IMR-90 (cell line): ENCODE results near the gene CMSS1. TPM values are rescaled to one million over a fixed set of nuclear protein-coding genes. Genes with fewer than 3 reads are reported as not detected.

Experiments used
- ATAC-seq: fragments of 200-7000 bp; cut with Tn5 transposase; 2 replicates; pipeline ENCODE4 v1.9.1; 2020; ENCODE audit warnings: low read depth, mild to moderate bottlenecking, moderate library complexity
- BruUV-seq: library from RNA; stranded (reverse); fragments of 400-500 nt; replicated peaks from 2 replicates; lab custom pipeline; 2021; lab: Mats Ljungman, UMichigan
- CTCF ChIA-PET: fragments of 300-600 bp; formaldehyde crosslinking; extraction: SDS; loops from one replicate; lab custom pipeline; 2021; ENCODE audit warnings: antibody characterized with exemption; lab: Yijun Ruan, JAX
- POLR2A ChIA-PET: fragments of 300-600 bp; sonication (Branson Sonifier 250); formaldehyde crosslinking; loops from one replicate; lab custom pipeline; 2022; ENCODE audit warnings: antibody characterized with exemption; ENCODE audit not compliant: unreplicated experiment; lab: Charles Lee
- DNase-seq: peaks from one replicate; pipeline ENCODE4 v3.0.0; 2013
- H2AFZ ChIP-seq: replicated peaks from 2 replicates; pipeline ENCODE3; 2013; ENCODE audit warnings: low read length, mild to moderate bottlenecking; ENCODE audit not compliant: poor library complexity
- H2AK5ac ChIP-seq: 2 replicates; pipeline ENCODE4 v1.6.1; 2013; ENCODE audit warnings: low read depth, low read length, inconsistent platforms
- H2AK9ac ChIP-seq: replicated peaks from 2 replicates; pipeline ENCODE3; 2013; ENCODE audit warnings: mild to moderate bottlenecking, low read depth, low read length, moderate library complexity; ENCODE audit not compliant: poor library complexity
- H2BK120ac ChIP-seq: 2 replicates; pipeline ENCODE4 v1.6.1; 2013; ENCODE audit warnings: low read depth, low read length, inconsistent platforms
- H2BK15ac ChIP-seq: 3 replicates; pipeline ENCODE4 v1.6.1; 2013; ENCODE audit warnings: low read depth, low read length, inconsistent platforms
- H2BK20ac ChIP-seq: 2 replicates; pipeline ENCODE4 v1.6.1; 2013; ENCODE audit warnings: low read depth, mild to moderate bottlenecking, inconsistent platforms, low read length, moderate library complexity
- H2BK5ac ChIP-seq: 2 replicates; pipeline ENCODE4 v1.6.1; 2013; ENCODE audit warnings: mild to moderate bottlenecking, low read depth, low read length, inconsistent platforms; ENCODE audit not compliant: poor library complexity, severe bottlenecking
- H3K14ac ChIP-seq: replicated peaks from 2 replicates; pipeline ENCODE4 v1.6.1; 2013; ENCODE audit warnings: low read depth, low read length, inconsistent platforms
- H3K18ac ChIP-seq: 2 replicates; pipeline ENCODE4 v1.6.1; 2013; ENCODE audit warnings: low read depth, low read length, control low read depth
- H3K23ac ChIP-seq: 2 replicates; pipeline ENCODE4 v1.6.1; 2013; ENCODE audit warnings: low read depth, low read length, inconsistent platforms
- H3K27ac ChIP-seq: 2 replicates; pipeline ENCODE4 v1.5.1; 2013; ENCODE audit warnings: mild to moderate bottlenecking, control low read depth, low read length; ENCODE audit not compliant: insufficient read depth
- H3K27me3 ChIP-seq: 2 replicates; pipeline ENCODE4 v1.6.1; 2013; ENCODE audit warnings: low read length; ENCODE audit not compliant: control insufficient read depth, insufficient read depth
- H3K36me3 ChIP-seq: 2 replicates; pipeline ENCODE4 v1.6.1; 2013; ENCODE audit warnings: low read length, mixed read lengths; ENCODE audit not compliant: control insufficient read depth, insufficient read depth
- H3K4ac ChIP-seq: 2 replicates; pipeline ENCODE4 v1.6.1; 2013; ENCODE audit warnings: low read depth, low read length, inconsistent platforms
- H3K4me1 ChIP-seq: 2 replicates; pipeline ENCODE4 v1.6.1; 2013; ENCODE audit warnings: low read length, mixed read lengths; ENCODE audit not compliant: control insufficient read depth, insufficient read depth
- H3K4me2 ChIP-seq: 2 replicates; pipeline ENCODE4 v1.6.1; 2013; ENCODE audit warnings: low read depth, mild to moderate bottlenecking, control low read depth, low read length, moderate library complexity
- H3K4me3 ChIP-seq: 2 replicates; pipeline ENCODE4 v1.5.1; 2013; ENCODE audit warnings: low read depth, mild to moderate bottlenecking, control low read depth, low read length, moderate library complexity; ENCODE audit not compliant: insufficient read depth
- H3K56ac ChIP-seq: 2 replicates; pipeline ENCODE4 v1.6.1; 2013; ENCODE audit warnings: low read length, inconsistent platforms; ENCODE audit not compliant: insufficient read depth; ENCODE audit errors: extremely low read depth
- H3K79me1 ChIP-seq, 2 experiments: 2 replicates each; pipeline ENCODE4 v1.6.1; 2013; ENCODE audit warnings: low read length in 2 of 2, inconsistent platforms in 1 of 2, low read depth in 1 of 2
- H3K9ac ChIP-seq: 2 replicates; pipeline ENCODE4 v1.6.1; 2013; ENCODE audit warnings: low read depth, low read length, control low read depth
- H3K9me1 ChIP-seq: 2 replicates; pipeline ENCODE4 v1.6.1; 2013; ENCODE audit warnings: low read length, inconsistent platforms; ENCODE audit not compliant: insufficient read depth
- H3K9me3 ChIP-seq: 2 replicates; pipeline ENCODE4 v1.6.1; 2013; ENCODE audit warnings: low read length; ENCODE audit not compliant: control insufficient read depth, insufficient read depth
- H4K20me1 ChIP-seq: 2 replicates; pipeline ENCODE4 v1.6.1; 2013; ENCODE audit warnings: low read length, inconsistent platforms; ENCODE audit not compliant: insufficient read depth
- H4K5ac ChIP-seq: 2 replicates; pipeline ENCODE4 v1.6.1; 2013; ENCODE audit warnings: mild to moderate bottlenecking, low read depth, low read length, control low read depth
- H4K8ac ChIP-seq, 2 experiments: 2 replicates each; pipeline ENCODE4 v1.6.1; 2013; ENCODE audit warnings: low read depth in 2 of 2, low read length in 2 of 2, control low read depth in 1 of 2, inconsistent platforms in 1 of 2
- H4K91ac ChIP-seq: 2 replicates; pipeline ENCODE4 v1.6.1; 2013; ENCODE audit warnings: low read depth, low read length, inconsistent platforms; ENCODE audit not compliant: insufficient read depth
- CEBPB ChIP-seq: IDR thresholded peaks from 2 replicates; pipeline ENCODE4 v1.6.1; 2012; ENCODE audit warnings: low read depth, low read length, improper control_type of control experiment
- CHD1 ChIP-seq: IDR thresholded peaks from 2 replicates; pipeline ENCODE4 v1.6.1; 2012; ENCODE audit warnings: low read depth, low read length, improper control_type of control experiment
- ELK1 ChIP-seq: fragments of 150-350 bp; IDR thresholded peaks from 2 replicates; pipeline ENCODE4 v1.6.1; 2016; ENCODE audit warnings: low read depth, mild to moderate bottlenecking, low read length, moderate library complexity, borderline replicate concordance
- MAFK ChIP-seq: IDR thresholded peaks from 2 replicates; pipeline ENCODE4 v1.6.1; 2012; ENCODE audit warnings: low read depth, low read length, improper control_type of control experiment
- MAZ ChIP-seq: IDR thresholded peaks from 2 replicates; pipeline ENCODE4 v1.6.1; 2012; ENCODE audit warnings: low read depth, mild to moderate bottlenecking, low read length, improper control_type of control experiment, moderate library complexity, borderline replicate concordance
- MXI1 ChIP-seq: IDR thresholded peaks from 2 replicates; pipeline ENCODE4 v1.6.1; 2012; ENCODE audit warnings: low read depth, mild to moderate bottlenecking, low read length, moderate library complexity, borderline replicate concordance
- NFE2L2 ChIP-seq: fragments of 150-350 bp; IDR thresholded peaks from 2 replicates; pipeline ENCODE4 v1.6.1; 2016; ENCODE audit warnings: low read depth, mild to moderate bottlenecking, low read length
- POLR2A ChIP-seq: IDR thresholded peaks from 2 replicates; pipeline ENCODE4 v1.6.1; 2012; ENCODE audit warnings: mild to moderate bottlenecking, low read depth, low read length
- RAD21 ChIP-seq: IDR thresholded peaks from 2 replicates; pipeline ENCODE4 v1.6.1; 2012; ENCODE audit warnings: low read length, improper control_type of control experiment
- RCOR1 ChIP-seq: IDR thresholded peaks from 2 replicates; pipeline ENCODE4 v1.6.1; 2012; ENCODE audit warnings: mild to moderate bottlenecking, low read length, improper control_type of control experiment; ENCODE audit not compliant: insufficient replicate concordance
- RFX5 ChIP-seq: IDR thresholded peaks from 2 replicates; pipeline ENCODE4 v1.8.0; 2012; ENCODE audit warnings: low read depth, mild to moderate bottlenecking, low read length, moderate library complexity
- USF2 ChIP-seq: fragments of 150-350 bp; IDR thresholded peaks from 2 replicates; pipeline ENCODE4 v1.6.1; 2017; ENCODE audit warnings: mild to moderate bottlenecking, antibody characterized with exemption, low read length, low read depth
- WGBS, 2 experiments: methylation state at CpG; one replicate each; pipeline versions ENCODE4 v1.1.5 to v1.1.7; 2013; ENCODE audit warnings: missing lambda C conversion rate in 2 of 2; ENCODE audit not compliant: insufficient read length in 1 of 2; ENCODE audit errors: extremely low coverage in 2 of 2; 5-methylcytosine and 5-hydroxymethylcytosine counted together
- dilution Hi-C: fragments of 300-500 bp; cut with HindIII; formaldehyde crosslinking; loops from one replicate; pipeline ENCODE4 v1.14.3; 2018; ENCODE audit warnings: low sequenced_read_pairs; ENCODE audit not compliant: unreplicated experiment
- in situ Hi-C: fragments of 300-500 bp; cut with MboI; formaldehyde crosslinking; loops from 3 replicates; pipeline ENCODE4 v1.14.3; 2019; ENCODE audit warnings: low sequenced_read_pairs, inconsistent platforms, mixed read lengths
- intact Hi-C: fragments of 100-400 bp; cut with micrococcal nuclease; formaldehyde crosslinking; loops from 2 replicates; pipeline ENCODE4 v1.10.0; 2022
- polyA plus RNA-seq, 3 experiments: library from polyadenylated mRNA; depleted of rRNA; stranded (reverse); fragments of >200 nt; gene quantifications; 2 replicates each; pipeline ENCODE4 v1.2.3, GENCODE V29; 2012; ENCODE audit warnings: low replicate concordance in 1 of 3
- total RNA-seq: library from RNA; depleted of rRNA; stranded (reverse); fragments of >200 nt; gene quantifications from 2 replicates; pipeline ENCODE4 v1.2.3, GENCODE V29; 2012
- TF ChIP-seq, protein P1 (sequence below): conservative IDR thresholded peaks from 2 replicates; pipeline ENCODE4 v1.5.1; 2012; ENCODE audit warnings: mild to moderate bottlenecking, low read depth, low read length, improper control_type of control experiment

Gene CMSS1
- total and polyA plus RNA-seq, 2 of the 4 experiments (the other 2 are of a cell fraction): 12.5 to 13.6 TPM

DNA sequence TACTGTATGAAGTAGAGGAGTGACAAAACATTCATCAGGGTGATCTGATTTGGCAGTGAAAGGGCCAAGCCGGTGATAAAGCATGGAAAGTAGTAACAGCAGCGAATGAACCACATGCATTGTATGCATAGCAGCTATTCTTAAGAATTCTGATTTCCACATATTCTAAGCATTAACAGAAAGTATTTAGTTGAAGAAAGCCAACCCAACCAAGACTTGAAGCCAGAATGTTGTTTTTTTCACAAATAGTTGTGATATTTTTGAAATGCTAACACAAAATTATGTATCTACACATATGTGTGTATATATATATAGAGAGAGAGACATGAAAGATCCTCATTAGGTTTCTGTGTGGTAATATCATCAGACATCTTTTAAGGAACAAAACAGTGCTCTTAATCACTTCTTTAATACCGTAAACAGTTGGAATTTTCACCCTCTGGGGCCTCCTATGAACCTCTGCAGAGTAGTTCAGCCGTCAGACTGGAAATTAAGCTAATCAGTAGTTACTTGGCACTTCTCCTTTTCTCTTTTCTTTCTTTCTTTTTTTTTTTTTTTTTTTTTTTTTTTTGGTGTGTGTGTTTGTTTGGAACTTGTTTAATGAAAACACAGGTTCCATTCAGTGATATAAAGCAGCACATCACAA lies 139.6 kb downstream of the CMSS1 start:
- Histone ChIP-seq H2AK9ac (no peak overlapping the region), H2BK5ac (peak overlapping the region; percentile 6), H3K36me3 (no peaks in the 10 kb centered on the region), H3K4me1 (peaks cover 9% of the 10 kb centered on the region), H4K91ac (no peak overlapping the region), H2BK120ac (no peak overlapping the region; the same call in 1 of the 2 replicates), H3K56ac (no peak overlapping the region), H2AK5ac (no peak overlapping the region), H3K4me2 (no peak overlapping the region; the same call in 1 of the 2 replicates), H3K18ac (no peak overlapping the region; the same call in 1 of the 2 replicates), H3K4me3 (no peak overlapping the region), H3K9me1 (peaks cover 11% of the 10 kb centered on the region), H3K4ac (no peak overlapping the region), H4K5ac (no peak overlapping the region), H2BK15ac (no peak overlapping the region), H2BK20ac (no peak overlapping the region), H3K14ac (no peak overlapping the region), H4K8ac (0 out of 4 replicates have a peak overlapping the region, but pooled peaks of 1 of the 2 experiments have one; percentile 8), H3K27ac (no peak overlapping the region), H3K79me1 (peaks cover 14 to 26% of the 10 kb centered on the region in 2 experiments), H3K23ac (no peak overlapping the region), H3K9ac (no peak overlapping the region), H2AFZ (no peak overlapping the region), H4K20me1 (no peaks in the 10 kb centered on the region), H3K9me3 (no peaks in the 10 kb centered on the region), H3K27me3 (no peaks in the 10 kb centered on the region)
- dilution Hi-C loops: no loop called here
- ChIA-PET POLR2A (interaction anchor here (0.5 kb wide), 1 partner anchor 444 kb away, joined by 7 read pairs; the partner anchor contains the start of gene TOMM70), CTCF (no interaction called here)
- in situ Hi-C loops: loop anchor here (25.0 kb wide), 1 partner anchor 105 kb away; no protein-coding TSS in a partner anchor
- TF ChIP-seq USF2 (no peak), MXI1 (no peak), CHD1 (no peak), MAFK (no peak), CEBPB (no peak), RCOR1 (no peak), ELK1 (no peak), RFX5 (no peak), POLR2A (no peak), NFE2L2 (no peak), RAD21 (no peak), MAZ (no peak)
- TF ChIP-seq, protein P1, sequence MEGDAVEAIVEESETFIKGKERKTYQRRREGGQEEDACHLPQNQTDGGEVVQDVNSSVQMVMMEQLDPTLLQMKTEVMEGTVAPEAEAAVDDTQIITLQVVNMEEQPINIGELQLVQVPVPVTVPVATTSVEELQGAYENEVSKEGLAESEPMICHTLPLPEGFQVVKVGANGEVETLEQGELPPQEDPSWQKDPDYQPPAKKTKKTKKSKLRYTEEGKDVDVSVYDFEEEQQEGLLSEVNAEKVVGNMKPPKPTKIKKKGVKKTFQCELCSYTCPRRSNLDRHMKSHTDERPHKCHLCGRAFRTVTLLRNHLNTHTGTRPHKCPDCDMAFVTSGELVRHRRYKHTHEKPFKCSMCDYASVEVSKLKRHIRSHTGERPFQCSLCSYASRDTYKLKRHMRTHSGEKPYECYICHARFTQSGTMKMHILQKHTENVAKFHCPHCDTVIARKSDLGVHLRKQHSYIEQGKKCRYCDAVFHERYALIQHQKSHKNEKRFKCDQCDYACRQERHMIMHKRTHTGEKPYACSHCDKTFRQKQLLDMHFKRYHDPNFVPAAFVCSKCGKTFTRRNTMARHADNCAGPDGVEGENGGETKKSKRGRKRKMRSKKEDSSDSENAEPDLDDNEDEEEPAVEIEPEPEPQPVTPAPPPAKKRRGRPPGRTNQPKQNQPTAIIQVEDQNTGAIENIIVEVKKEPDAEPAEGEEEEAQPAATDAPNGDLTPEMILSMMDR: no peak
- ATAC-seq: peak; percentile 31; the same call in 1 of the 2 replicates
- intact Hi-C loops: no loop called here
- no peak for DNase-seq
- no CpG with 5 or more reads among the region's 4 CpGs for WGBS, 2 experiments
- no TSS peak for BruUV-seq
